Neural cell (in vitro differentiated cells): ENCODE results near the gene UGP2.

ENCODE experiments used
- EP300 ChIP-seq: fragments of 450-650 bp; conservative IDR thresholded peaks from 2 replicates; pipeline ENCODE4 v1.6.1; 2014; ENCODE audit warnings: antibody characterized with exemption, mild to moderate bottlenecking, moderate library complexity; ENCODE audit not compliant: poor library complexity, severe bottlenecking
- EZH2 ChIP-seq: fragments of 200-600, 300-800 bp; shearing (Covaris generic), sonication (generic); IDR thresholded peaks from 2 replicates; pipeline ENCODE4 v1.6.1; 2014; ENCODE audit warnings: antibody characterized with exemption, low read length, borderline replicate concordance, mild to moderate bottlenecking; ENCODE audit not compliant: insufficient read depth, poor library complexity, severe bottlenecking
- REST ChIP-seq: IDR thresholded peaks from 2 replicates; pipeline ENCODE4 v1.6.1; 2012; ENCODE audit warnings: borderline replicate concordance
- TF ChIP-seq, protein P1 (sequence below): fragments of 450-650 bp; IDR thresholded peaks from 2 replicates; pipeline ENCODE4 v1.5.1; 2014; ENCODE audit warnings: antibody characterized with exemption, mild to moderate bottlenecking, moderate library complexity; ENCODE audit not compliant: poor library complexity, severe bottlenecking

DNA sequence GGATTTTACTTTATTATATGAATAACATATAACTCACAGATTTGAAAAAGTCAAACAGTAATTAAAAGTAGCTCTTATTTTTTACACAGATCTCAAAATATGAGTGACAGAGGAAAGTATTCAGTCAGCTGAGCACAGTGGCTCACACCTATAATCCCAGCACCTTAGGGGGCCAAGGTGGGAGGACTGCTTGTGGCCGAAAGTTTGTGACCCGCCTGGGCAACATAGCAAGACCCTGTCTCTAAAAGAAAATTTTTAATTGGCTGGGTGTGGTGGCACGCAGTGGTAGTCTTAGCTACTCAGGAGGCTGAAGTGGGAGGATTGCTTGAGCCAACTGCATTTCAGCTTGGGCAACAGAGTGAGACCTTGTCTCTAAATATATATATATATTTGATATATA, 19.2 kb upstream of the UGP2 start:
- TF ChIP-seq, protein P1, sequence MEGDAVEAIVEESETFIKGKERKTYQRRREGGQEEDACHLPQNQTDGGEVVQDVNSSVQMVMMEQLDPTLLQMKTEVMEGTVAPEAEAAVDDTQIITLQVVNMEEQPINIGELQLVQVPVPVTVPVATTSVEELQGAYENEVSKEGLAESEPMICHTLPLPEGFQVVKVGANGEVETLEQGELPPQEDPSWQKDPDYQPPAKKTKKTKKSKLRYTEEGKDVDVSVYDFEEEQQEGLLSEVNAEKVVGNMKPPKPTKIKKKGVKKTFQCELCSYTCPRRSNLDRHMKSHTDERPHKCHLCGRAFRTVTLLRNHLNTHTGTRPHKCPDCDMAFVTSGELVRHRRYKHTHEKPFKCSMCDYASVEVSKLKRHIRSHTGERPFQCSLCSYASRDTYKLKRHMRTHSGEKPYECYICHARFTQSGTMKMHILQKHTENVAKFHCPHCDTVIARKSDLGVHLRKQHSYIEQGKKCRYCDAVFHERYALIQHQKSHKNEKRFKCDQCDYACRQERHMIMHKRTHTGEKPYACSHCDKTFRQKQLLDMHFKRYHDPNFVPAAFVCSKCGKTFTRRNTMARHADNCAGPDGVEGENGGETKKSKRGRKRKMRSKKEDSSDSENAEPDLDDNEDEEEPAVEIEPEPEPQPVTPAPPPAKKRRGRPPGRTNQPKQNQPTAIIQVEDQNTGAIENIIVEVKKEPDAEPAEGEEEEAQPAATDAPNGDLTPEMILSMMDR = no peak
- TF ChIP-seq EP300 (no peak), EZH2 (no peak), REST (no peak)
